Lower leg skin (tissue), 4 donors: ENCODE measurements around the gene MAGEA9. TPM values are rescaled to one million over a fixed set of nuclear protein-coding genes. Genes with fewer than 3 reads are reported as not detected.
A peak's percentile ranks its signal among the peaks of the same experiment; 100 is the strongest.
"Not testable (repeated sequence)": the region's sequence is repeated elsewhere in the genome, so short reads cannot be mapped to it uniquely, and the experiment has no call there.

Experiments
- DNase-seq, 2 donors: peaks; one replicate each; pipeline ENCODE4 v3.0.0-alpha.2; 2019; ENCODE audit warnings: low spot score in 2 of 2
- H3K4me3 ChIP-seq: fragments of 200-600 bp; sonication (generic); 2 replicates; pipeline ENCODE4 v1.5.1; 2017; ENCODE audit warnings: mild to moderate bottlenecking, low read depth; ENCODE audit not compliant: poor library complexity, severe bottlenecking
- CTCF ChIP-seq, 3 donors: fragments of 450-650 bp; IDR thresholded peaks; one replicate each; pipeline ENCODE4 v1.5.1; 2016; ENCODE audit warnings: antibody characterized with exemption in 3 of 3, mild to moderate bottlenecking in 3 of 3, moderate library complexity in 2 of 3
- POLR2A ChIP-seq, 2 donors: fragments of 450-650 bp; IDR thresholded peaks; one replicate each; pipeline ENCODE4 v1.6.1; 2016 to 2017; ENCODE audit warnings: antibody characterized with exemption in 2 of 2, mild to moderate bottlenecking in 1 of 2, moderate library complexity in 1 of 2
- WGBS, 2 donors: methylation state at CpG; one replicate each; pipeline ENCODE4 v1.1.5; 2018; 5-methylcytosine and 5-hydroxymethylcytosine counted together
- intact Hi-C: fragments of 100-400 bp; cut with DNase I; formaldehyde crosslinking; loops from one replicate; pipeline ENCODE4 v1.15.0; 2023; ENCODE audit warnings: low total_unique reads
- total RNA-seq, 4 donors: library from RNA; depleted of rRNA; stranded (reverse); fragments of >200 nt; gene quantifications; one replicate each; pipeline ENCODE4 v1.1.0, GENCODE V29; 2016

Gene MAGEA9
- total RNA-seq, result not detected

GRCh38 chrX:149781727-149782126 lies at the start of gene MAGEA9:
Gene MAGEA9 (plus strand): TSS chrX:149781930. CDS start chrX:149786211, 4,281 bp downstream.
- DNase-seq, intact Hi-C loops, H3K4me3 ChIP-seq: not testable (repeated sequence)
- WGBS, 2 donors, result no CpG with 5 or more reads among the region's 14 CpGs

DNA sequence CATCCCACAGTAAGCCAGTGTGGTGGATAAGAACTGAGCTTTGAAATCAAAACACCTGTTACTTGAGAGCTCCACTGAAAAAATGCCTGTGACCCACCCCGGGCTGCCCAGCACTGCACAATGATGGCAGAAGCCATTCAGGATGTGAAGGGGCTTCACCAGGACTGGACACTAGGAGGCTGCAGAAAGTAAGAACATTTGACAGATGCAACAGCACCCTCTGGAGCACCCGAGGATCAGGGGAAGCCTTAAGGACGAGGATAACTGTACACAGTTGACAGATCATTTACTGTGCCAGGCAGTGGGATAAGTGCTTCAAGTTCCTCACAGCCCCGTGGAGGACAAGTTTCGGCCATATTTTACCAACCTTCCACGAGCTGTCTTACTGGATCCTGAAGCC lies 39.5 kb upstream of the MAGEA9 start:
- H3K4me3 ChIP-seq, intact Hi-C loops, DNase-seq: not testable (repeated sequence)
- WGBS, 2 donors, result no CpG with 5 or more reads among the region's 6 CpGs

GRCh38 chrX:149746390-149747007 lies 35.2 kb upstream of the MAGEA9 start:
- DNase-seq, result peak in 1 of 2 donors; percentile 18
- intact Hi-C loops, H3K4me3 ChIP-seq: not testable (repeated sequence)
- WGBS, 2 donors, result no CpG with 5 or more reads among the region's 6 CpGs

GRCh38 chrX:149757206-149758067 lies 24.3 kb upstream of the MAGEA9 start:
- no peak for TF ChIP-seq CTCF (IDR thresholded peaks at IDR 0.05)
- no peak for TF ChIP-seq POLR2A (IDR thresholded peaks at IDR 0.05)

DNA sequence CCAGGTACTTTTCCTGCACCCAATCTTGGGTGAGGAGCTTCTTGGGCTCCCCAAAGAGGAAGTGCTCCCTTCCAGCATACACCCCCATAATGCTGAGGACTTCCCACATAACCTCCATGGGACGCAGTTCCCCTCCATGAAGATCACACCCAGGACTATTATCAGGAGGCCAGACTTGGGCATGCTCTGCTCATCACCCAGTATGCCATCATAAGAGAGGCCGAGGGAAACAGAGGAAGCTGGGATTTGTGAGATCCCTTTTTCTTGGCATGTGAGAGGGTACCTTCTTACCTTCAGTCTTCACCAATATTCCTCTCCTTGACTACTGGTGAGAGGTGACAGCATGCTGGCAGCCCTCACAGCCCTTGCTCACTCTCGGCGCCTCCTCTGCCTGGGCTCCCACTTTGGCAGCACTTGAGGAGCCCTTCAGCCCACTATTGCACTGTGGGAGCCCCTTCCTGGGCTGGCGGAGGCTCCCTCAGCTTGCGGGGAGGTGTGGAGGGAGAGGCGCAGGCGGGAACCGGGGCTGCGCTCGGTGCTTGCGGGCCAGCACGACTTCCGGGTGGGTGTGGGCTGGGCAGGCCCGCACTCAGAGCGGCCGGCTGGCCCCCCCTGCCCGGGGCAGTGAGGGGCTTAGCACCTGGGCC lies 23.5 kb upstream of the MAGEA9 start:
- WGBS, 2 donors, result 89 to 100% methylated on average over 2 to 14 of the region's 18 CpGs
- intact Hi-C loops, result no loop called here
- no peak overlapping the region for H3K4me3 ChIP-seq
- no peak for TF ChIP-seq CTCF (IDR thresholded peaks at IDR 0.05)
- TF ChIP-seq POLR2A (IDR thresholded peaks at IDR 0.05), result no peak
- DNase-seq, result peak in 1 of 2 donors; percentile 52

More at GRCh38 chrX:149757206-149758067, 24.3 kb upstream of the MAGEA9 start:
- 81 to 91% methylated on average over 7 to 8 of the region's 8 CpGs for WGBS, 2 donors
- peak in 1 of 2 donors; percentile 52 for DNase-seq
- H3K4me3 ChIP-seq, result no peak overlapping the region
- intact Hi-C loops, result no loop called here

DNA sequence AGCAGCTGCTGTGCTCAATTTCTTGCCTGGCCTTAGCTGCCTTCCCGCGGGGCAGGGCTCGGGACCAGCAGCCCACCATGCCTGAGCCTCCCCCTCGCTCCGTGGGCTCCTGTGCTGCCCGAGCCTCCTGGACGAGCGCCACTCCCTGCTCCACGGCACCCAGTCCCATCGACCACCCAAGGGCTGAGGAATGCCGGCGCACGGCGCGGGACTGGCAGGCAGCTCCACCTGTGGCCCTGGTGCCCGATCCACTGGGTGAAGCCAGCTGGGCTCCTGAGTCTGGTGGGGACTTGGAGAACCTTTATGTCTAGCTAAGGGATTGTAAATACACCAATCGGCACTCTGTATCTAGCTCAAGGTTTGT lies 23.0 kb upstream of the MAGEA9 start:
- intact Hi-C loops, H3K4me3 ChIP-seq: not testable (repeated sequence)
- 93% methylated on average over 17 of the region's 17 CpGs; no CpG with 5 or more reads in 1 of the 2 donors for WGBS, 2 donors
- peak in 1 of 2 donors; percentile 72 for DNase-seq

DNA sequence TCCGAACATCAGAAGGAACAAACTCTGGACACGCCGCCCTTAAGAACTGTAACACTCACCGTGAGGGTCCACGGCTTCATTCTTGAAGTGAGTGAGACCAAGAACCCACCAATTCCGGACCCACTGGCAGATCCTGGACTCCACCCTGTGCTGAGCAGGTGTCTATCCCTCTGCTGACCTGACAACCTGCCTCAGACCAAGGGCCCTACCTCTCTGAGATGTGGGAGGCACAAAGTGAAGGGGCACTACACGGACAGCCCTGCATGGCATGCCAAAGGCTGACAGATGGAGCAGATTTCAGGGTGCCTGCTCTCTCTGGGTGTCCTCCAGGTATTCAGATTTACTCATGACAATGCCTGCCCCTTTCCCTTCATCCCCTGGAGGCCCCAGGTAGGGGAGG lies 21.9 kb upstream of the MAGEA9 start:
- intact Hi-C loops, result no loop called here
- WGBS, 2 donors, result 93 to 96% methylated on average over 5 to 7 of the region's 7 CpGs
- peak in 1 of 2 donors; percentile 68 for DNase-seq

More for the DNA sequence above, 21.9 kb upstream of the MAGEA9 start:
- TF ChIP-seq CTCF (IDR thresholded peaks at IDR 0.05), result no peak
- no peak for TF ChIP-seq POLR2A (IDR thresholded peaks at IDR 0.05)
- no peak overlapping the region for H3K4me3 ChIP-seq
